ENCODE measurements around the gene XKR7. TPM values are rescaled to one million over a fixed set of nuclear protein-coding genes. Genes with fewer than 3 reads are reported as not detected.

XKR7 gene
- total and polyA plus RNA-seq, 2 donors (not counting 3 experiments of a cell fraction or from before 2014, with no cell fraction given) = 0.04 TPM; not detected in 1

DNA sequence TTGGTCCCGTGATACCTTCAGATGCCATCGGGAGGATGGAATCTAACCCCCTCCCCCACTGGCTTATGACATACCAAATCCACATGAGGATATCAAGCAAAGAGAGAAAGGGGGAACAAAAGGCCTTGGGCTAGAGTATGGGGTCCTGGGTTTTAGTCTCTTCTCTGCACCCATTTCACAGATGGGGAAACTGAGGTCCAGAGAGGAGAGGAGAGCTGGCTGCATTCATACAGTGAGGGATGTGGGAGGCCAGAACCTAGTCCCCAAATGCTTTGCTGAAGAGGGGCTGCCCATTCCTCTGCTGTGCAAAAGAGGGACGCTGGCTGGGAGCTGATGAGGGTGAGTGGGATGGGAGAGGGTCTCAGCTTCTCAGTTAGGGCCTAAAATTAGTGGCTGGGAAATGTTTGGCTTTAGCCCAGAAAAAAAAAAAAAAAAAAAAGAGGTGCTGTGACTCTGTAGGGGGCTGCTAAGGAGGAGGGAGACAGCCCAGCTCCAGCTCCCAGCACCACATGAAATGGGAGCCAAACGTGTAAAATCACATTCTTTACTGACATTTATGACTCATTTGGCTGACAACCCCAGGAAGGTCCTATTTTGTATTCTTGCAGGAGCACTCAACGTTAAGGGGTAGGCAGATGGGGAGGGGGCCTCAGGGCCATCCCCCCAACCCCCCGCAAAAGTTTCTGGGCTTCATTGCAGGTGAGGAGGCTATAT is 11.9 kb downstream of the XKR7 start:
- Histone ChIP-seq H3K9me1 (replicated peaks; ENCODE audit: control insufficient read depth, extremely low read depth, insufficient read depth, low read length) (no peaks in the 10 kb centered on the region), H2AFZ (ENCODE audit: low read depth, low read length) (no peak overlapping the region), H3K4me2 (ENCODE audit: insufficient read depth, low read length) (no peak overlapping the region), H3K9ac (replicated peaks; ENCODE audit: extremely low read depth, insufficient read depth, low read length) (no peak overlapping the region), H3K79me2 (ENCODE audit: control insufficient read depth, insufficient read depth, low read length) (no peaks in the 10 kb centered on the region), H4K20me1 (replicated peaks; ENCODE audit: control insufficient read depth, extremely low read depth, insufficient read depth, low read length) (no peaks in the 10 kb centered on the region), H3K27me3 (ENCODE audit: control insufficient read depth in 2 of 2, insufficient read depth in 2 of 2, low read length in 2 of 2) (peaks cover 2 to 4% of the 10 kb centered on the region in 2 experiments), H3K36me3 (ENCODE audit: control insufficient read depth in 2 of 2, extremely low read depth in 1 of 2, insufficient read depth in 2 of 2, low read length in 2 of 2) (no peaks in the 10 kb centered on the region), H3K9me3 (replicated peaks; ENCODE audit: control insufficient read depth, insufficient read depth, low read length) (no peaks in the 10 kb centered on the region), H3K27ac (ENCODE audit: insufficient read depth, low read depth, low read length) (no peak overlapping the region), H3K4me1 (ENCODE audit: control insufficient read depth, extremely low read depth, insufficient read depth, low read length) (no peaks in the 10 kb centered on the region), H3K4me3 (replicated peaks in 1 of 3; ENCODE audit: insufficient read depth in 1 of 3, low read depth in 1 of 3, low read length in 3 of 3) (no peak overlapping the region)
- FAIRE-seq (no peak), DNase-seq (ENCODE audit: low read depth, low spot score) (no peak)
- ChIA-PET POLR2A (interaction anchor here (0.6 kb wide), 1 partner anchor 253 kb away, joined by 3 read pairs; no protein-coding TSS in a partner anchor), CTCF (interaction anchor here (1.0 kb wide), 1 partner anchor 28 kb away, joined by 3 read pairs; the partner anchor contains the start of gene PDRG1)
- TF ChIP-seq POLR2A (IDR thresholded peaks at IDR 0.05; ENCODE audit: low read depth, low read length) (no peak), MYC (IDR thresholded peaks at IDR 0.05; ENCODE audit: low read depth, low read length) (no peak), MAX (IDR thresholded peaks at IDR 0.05; ENCODE audit: insufficient read depth, insufficient read length) (no peak), POLR2AphosphoS5 (IDR thresholded peaks at IDR 0.05; ENCODE audit: insufficient read depth, low read depth, low read length) (no peak)
- BruUV-seq (replicated peaks) = no TSS peak
- dilution Hi-C loops (cut with MboI; ENCODE audit: extremely low pct_ligation_motif_present, low sequenced_read_pairs) (no loop called here), intact Hi-C loops (cut with micrococcal nuclease) (no loop called here)

- Histone ChIP-seq H3K4me3 (replicated peaks in 1 of 3; ENCODE audit: insufficient read depth in 1 of 3, low read depth in 1 of 3, low read length in 3 of 3) (no peak overlapping the region), H2AFZ (ENCODE audit: low read depth, low read length) (no peak overlapping the region), H3K9ac (replicated peaks; ENCODE audit: extremely low read depth, insufficient read depth, low read length) (no peak overlapping the region), H3K36me3 (ENCODE audit: control insufficient read depth in 2 of 2, extremely low read depth in 1 of 2, insufficient read depth in 2 of 2, low read length in 2 of 2) (no peaks in the 10 kb centered on the region), H3K4me2 (ENCODE audit: insufficient read depth, low read length) (no peak overlapping the region), H3K27ac (ENCODE audit: insufficient read depth, low read depth, low read length) (no peak overlapping the region), H3K4me1 (ENCODE audit: control insufficient read depth, extremely low read depth, insufficient read depth, low read length) (no peaks in the 10 kb centered on the region), H3K79me2 (ENCODE audit: control insufficient read depth, insufficient read depth, low read length) (no peaks in the 10 kb centered on the region), H3K27me3 (ENCODE audit: control insufficient read depth in 2 of 2, insufficient read depth in 2 of 2, low read length in 2 of 2) (peaks cover 3 to 4% of the 10 kb centered on the region in 2 experiments), H4K20me1 (replicated peaks; ENCODE audit: control insufficient read depth, extremely low read depth, insufficient read depth, low read length) (no peaks in the 10 kb centered on the region), H3K9me3 (replicated peaks; ENCODE audit: control insufficient read depth, insufficient read depth, low read length) (no peaks in the 10 kb centered on the region), H3K9me1 (replicated peaks; ENCODE audit: control insufficient read depth, extremely low read depth, insufficient read depth, low read length) (no peaks in the 10 kb centered on the region)
- BruUV-seq (replicated peaks) = no TSS peak
- intact Hi-C loops (cut with micrococcal nuclease) (no loop called here), dilution Hi-C loops (cut with MboI; ENCODE audit: extremely low pct_ligation_motif_present, low sequenced_read_pairs) (no loop called here)
- TF ChIP-seq MYC (IDR thresholded peaks at IDR 0.05; ENCODE audit: low read depth, low read length) (no peak), POLR2A (IDR thresholded peaks at IDR 0.05; ENCODE audit: low read depth, low read length) (no peak), MAX (IDR thresholded peaks at IDR 0.05; ENCODE audit: insufficient read depth, insufficient read length) (no peak), GATA2 (IDR thresholded peaks at IDR 0.05; ENCODE audit: insufficient read depth, insufficient read length, low read depth, low read length) (no peak), EZH2 (IDR thresholded peaks at IDR 0.05; ENCODE audit: borderline replicate concordance, low read depth, low read length, severe bottlenecking) (no peak), POLR2AphosphoS5 (IDR thresholded peaks at IDR 0.05; ENCODE audit: insufficient read depth, low read depth, low read length) (no peak), CTCF (IDR thresholded peaks at IDR 0.05; ENCODE audit: extremely low read depth in 1 of 2, insufficient read depth in 1 of 2, low read depth in 1 of 2, low read length in 2 of 2) (no peak), JUN (IDR thresholded peaks at IDR 0.05; ENCODE audit: borderline replicate concordance, insufficient read depth, insufficient read length, low read depth) (no peak)
- ChIA-PET POLR2A (no interaction called here), CTCF (interaction anchor here (1.2 kb wide), 1 partner anchor 12 kb away, joined by 3 read pairs; no protein-coding TSS in a partner anchor)
- no peak for FAIRE-seq
- DNase-seq (ENCODE audit: low read depth, low spot score) = no peak
These were observed 13.8 kb downstream of the XKR7 start for GRCh38 chr20:31981784-31982183.
